ENCODE measurements around the gene DHX16.
"Not testable (repeated sequence)": the region's sequence is repeated elsewhere in the genome, so short reads cannot be mapped to it uniquely, and the experiment has no call there.

Gene DHX16

DNA sequence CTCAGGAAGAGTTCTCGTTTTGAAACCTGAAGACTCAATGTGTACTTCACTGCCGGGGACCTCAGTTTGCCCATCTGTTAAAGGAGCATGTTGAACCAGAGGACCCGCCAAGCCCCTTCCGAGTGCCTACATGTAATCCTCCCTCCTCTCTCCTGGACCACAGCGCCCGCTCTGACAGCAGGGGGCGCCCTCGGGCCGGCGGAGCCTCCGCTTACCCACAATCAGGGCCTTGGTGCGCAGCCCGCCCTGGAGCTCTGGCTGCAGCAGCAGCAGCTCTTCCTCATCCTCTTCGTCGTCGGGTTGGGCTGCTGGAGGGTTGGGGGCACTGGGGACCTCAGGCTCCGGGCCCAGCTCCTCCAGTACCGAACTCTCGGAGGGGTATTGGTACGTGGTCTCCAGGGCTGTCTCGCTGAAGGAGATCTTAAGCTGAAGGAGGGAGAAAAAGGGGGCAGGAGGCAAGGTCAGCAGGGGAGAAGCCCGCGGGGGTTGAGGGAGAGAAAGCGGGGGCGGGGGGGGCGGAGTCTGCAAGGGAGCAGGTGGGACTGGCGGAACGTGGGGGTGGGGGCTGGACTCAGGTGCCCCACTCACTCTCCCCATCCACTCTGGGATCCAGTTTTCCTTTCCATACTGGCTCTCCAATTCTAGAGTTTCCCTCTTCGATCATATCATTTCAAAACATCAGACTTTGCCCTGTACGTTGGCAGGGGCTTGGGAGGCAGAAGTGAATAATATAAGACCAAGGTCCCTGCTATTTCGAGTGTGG is 6.3 kb upstream of the DHX16 start:
- DNase-seq (ENCODE audit: low read depth), result peak; percentile 88

GRCh38 chr6:30676660-30677285 is 4.0 kb upstream of the DHX16 start:
- no peak for DNase-seq (ENCODE audit: low read depth)

DNA sequence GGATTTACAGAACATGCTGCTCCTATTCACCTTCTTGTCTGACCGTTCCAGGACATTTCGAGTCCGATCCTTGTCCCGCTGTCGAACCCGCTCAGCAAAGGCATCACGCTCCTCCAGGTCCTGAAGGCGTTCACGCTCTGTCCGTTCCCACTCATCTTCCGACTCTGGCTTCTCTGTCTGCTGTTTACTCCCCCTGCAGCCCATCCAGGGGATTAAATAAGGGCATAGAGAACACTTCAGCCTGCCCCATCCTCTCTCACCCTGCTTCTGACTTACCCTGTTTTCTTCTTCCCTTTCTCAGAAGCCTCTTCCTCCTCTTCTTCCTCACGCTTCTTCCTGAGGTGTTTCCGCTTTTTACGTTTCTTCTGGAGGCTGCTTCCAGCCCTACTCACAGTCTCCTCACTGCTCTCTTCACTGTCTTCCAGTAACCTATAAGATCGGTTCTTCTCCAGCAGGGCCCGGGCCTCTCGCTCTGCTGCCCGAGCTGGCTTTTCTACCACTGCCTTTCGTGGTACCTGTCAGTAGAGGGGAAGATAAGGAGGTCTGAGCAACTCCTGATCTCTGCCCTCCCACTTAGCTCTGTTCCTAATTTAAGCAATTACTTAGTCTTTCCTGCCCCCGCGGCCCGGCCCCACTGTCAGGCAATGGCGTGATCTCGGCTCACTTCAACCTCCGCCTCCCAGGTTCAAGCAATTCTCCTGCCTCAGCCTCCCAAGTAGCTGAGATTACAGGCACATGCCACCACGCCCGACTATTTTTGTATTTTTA is 1.9 kb downstream of the DHX16 start:
- no peak for DNase-seq (ENCODE audit: low read depth)

DNA sequence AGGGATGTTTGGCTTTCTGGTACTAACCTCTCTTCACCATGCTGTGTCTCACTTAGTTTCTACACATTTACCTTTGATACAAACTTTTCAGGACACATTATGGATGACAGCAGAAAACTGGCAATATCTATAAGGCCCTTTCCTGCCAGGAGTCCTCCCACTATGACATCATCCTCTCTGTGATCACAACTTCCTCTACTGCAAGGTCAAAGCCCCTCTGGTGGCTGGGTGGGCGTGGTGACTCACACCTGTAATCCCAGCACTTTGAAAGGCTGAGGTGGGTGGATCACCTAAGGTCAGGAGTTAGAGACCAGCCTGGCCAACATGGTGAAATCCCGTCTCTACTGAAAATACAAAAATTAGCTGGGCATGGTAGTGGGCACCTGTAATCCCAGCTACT is 6.5 kb downstream of the DHX16 start:
- not testable (repeated sequence) for DNase-seq (ENCODE audit: low read depth)

- no peak for DNase-seq (ENCODE audit: low read depth)
Measured at GRCh38 chr6:30664994-30665767, 7.6 kb downstream of the DHX16 start.

GRCh38 chr6:30657922-30658321 is 14.9 kb downstream of the DHX16 start:
- DNase-seq (ENCODE audit: low read depth), result not testable (repeated sequence)

DNA sequence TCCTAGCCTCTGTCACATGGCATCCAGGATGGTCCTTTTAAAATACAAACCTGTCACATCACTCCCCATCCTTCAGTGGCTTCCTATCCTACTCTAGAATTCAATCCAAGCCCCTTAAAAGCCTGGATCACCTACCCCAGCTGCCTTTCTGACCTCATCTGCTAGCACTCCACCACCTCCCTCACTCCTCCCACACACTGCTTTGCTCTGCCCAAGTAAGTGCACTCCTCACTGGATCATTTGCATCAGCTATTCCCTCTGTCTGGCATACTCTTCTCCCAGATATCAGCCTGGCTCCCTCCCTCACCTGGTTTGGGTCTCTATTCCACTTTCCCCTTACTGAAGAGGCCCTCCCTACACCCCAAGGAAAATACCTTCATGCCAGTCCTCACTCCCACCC is 15.4 kb downstream of the DHX16 start:
- no peak for DNase-seq (ENCODE audit: low read depth)

DNA sequence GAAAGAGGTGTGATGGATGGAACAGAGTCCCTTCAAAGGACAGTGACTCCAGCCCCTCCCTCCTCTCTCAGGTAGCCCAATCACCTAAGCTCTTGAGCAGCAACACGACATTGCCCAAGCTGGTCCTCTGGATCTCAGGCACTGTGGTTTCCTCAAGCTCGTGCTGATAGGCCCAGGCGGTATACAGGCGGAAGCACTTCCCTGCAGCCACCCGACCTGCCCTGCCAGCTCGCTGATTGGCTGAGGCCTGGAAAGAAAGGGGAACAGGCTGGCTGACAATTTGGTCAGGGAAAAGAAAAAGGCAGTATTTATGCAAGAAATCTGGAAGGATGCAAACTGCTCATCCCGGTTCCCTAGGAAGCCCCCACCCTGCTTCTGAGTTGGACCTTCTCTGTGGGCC is 16.3 kb downstream of the DHX16 start:
- DNase-seq (ENCODE audit: low read depth), result no peak

DNA sequence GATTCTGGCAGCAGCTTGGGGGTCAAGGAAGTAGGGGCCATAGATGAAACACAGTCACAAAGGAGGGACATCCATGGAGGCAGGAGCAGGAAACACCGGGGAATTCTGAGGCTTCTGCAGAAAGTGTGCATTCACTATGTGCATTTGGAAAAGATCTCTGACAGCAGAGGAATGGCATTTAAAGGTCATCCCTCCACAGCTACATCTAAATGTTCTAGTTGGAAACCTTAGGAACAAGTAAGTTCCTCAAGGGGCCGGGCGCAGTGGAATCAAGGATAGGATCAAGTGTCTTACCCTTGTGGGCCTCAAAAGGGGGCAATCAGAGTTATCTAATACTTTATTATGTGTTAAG is 17.1 kb downstream of the DHX16 start:
- no peak for DNase-seq (ENCODE audit: low read depth)

- DNase-seq (ENCODE audit: low read depth), result no peak
Measured at GRCh38 chr6:30654798-30655742, 17.7 kb downstream of the DHX16 start.

DNA sequence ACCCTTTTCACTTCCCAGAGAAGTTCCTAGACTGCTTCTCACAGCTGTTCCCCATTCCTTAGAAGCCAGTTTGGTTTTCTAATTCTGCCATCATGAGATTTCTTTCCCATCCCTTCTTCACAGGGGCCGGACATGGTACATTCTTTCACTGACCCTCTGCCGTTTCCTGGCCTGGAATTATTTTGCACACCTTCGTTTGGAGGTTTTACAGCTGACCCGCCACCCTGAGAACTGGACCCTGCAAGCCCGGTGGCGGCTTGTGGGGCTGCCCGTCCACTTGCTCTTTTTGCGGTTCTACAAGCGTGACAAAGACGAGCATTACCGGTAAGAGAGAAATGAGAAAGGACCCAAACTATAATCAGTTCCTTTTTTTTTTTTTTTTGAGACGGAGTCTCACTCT is 21.7 kb downstream of the DHX16 start:
- no peak for DNase-seq (ENCODE audit: low read depth)

DNA sequence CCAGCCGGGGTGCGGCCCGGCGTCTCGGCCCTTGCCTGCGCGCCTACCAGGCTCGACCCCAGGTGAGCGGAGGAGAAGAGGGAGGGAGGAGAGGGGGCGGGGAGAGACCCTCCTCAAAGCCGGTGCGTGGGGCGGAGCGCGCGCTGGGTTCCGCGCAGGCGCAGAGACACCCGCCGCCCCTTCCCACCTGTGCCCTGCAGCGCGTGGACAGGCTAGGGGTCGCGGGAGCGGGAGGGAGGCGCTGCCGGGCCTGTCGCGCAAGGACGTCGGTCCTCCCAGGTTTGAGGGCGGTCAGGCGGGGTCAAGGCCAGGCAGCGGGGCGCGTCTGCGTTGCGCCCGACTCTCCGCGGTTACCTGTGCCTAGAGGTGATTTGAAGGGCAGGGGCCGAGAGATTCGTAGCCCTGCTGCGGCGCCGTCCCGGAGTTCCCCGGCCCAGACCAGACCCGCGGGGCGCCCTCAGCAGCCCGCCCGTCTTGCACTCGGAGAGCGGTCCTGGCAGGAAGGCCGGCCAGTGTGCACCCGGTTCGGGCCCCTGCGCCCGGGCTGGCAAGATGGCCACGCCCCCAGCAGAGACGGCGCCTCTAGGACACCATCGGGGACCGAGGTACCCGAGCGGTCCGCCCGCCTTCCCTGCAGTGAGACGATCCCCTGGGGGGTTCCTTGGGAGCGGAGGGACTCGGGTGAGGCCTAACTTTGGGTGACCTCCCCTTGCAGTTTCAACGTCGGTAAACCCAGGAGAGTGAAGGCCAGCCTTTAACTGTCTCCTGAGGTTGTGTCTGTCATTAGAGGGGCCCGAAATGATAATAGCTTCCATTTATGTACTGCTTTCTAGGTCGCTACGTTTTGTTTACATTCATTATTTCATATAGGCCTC is 25.3 kb downstream of the DHX16 start:
- peak; percentile 52 for DNase-seq (ENCODE audit: low read depth)

DNA sequence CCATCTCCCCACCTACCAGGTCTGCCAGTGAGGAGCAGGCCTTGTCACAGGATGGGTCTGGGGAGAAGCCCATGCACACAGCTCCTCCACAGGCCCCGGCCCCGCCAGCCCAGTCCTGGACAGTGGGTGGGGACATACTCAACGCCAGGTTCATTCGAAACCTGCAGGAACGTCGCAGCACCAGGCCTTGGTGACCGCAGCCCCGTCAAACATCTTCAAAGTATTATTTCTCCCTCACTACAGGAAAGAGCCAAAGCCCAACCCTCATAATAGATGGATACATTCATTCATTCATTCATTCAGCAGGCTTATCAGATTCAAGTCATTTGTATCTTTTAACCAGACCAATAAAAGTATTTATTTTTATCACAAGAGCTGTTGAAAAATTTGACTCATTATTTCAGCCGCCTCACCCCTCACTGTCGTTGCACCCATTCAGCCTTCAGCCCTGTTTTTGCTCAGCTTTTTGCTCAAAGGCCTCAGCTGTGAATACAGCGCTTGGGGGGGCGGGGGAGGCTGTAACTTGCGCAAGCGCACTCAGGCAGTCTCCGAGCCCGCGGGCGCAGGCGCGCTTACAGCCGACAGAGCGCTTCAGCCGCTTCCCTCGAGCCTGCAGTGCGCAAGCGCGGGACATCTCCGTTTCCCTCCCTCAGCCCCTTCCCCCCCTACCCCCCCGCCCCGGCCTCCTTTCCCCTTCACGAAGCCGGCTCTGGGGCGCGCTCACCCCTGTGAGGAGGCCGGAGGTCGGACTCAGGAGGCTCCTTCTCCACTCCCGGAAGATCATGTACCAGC is 26.2 kb downstream of the DHX16 start, which contains the start of gene C6orf136:
Gene C6orf136, plus strand, starts transcription at position 684 of the 792 bp plus-strand sequence. Its CDS starts 99 bp downstream, at position 783.
- DNase-seq (ENCODE audit: low read depth), result peak; percentile 77

GRCh38 chr6:30645989-30646388 is 26.8 kb downstream of the DHX16 start:
- DNase-seq (ENCODE audit: low read depth), result no peak

DNA sequence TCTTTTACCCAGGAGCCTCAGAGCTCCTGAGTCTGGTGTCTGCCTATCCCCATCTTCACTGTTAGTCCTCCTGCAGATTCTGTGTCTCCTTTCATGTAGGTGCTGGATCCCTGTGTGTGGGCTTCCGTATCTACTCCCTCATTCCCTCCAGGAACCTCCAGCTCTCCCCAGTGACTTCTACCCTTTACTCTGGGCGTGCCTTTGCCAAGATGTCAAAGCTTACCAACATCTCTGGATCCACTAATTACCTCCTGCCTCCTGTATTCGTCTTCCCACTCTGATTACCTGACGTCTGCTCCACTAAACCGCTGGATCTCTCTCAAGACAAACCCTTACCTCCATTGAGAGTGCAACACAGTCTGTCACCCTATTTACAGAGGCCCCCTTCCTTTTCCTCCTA is 28.0 kb downstream of the DHX16 start:
- DNase-seq (ENCODE audit: low read depth), result no peak

- DNase-seq (ENCODE audit: low read depth), result no peak
Measured at GRCh38 chr6:30643656-30644055, 29.1 kb downstream of the DHX16 start.

- DNase-seq (ENCODE audit: low read depth), result no peak
Measured at GRCh38 chr6:30641048-30641447, 31.8 kb downstream of the DHX16 start.

GRCh38 chr6:30640481-30640880 is 32.3 kb downstream of the DHX16 start:
- no peak for DNase-seq (ENCODE audit: low read depth)

DNA sequence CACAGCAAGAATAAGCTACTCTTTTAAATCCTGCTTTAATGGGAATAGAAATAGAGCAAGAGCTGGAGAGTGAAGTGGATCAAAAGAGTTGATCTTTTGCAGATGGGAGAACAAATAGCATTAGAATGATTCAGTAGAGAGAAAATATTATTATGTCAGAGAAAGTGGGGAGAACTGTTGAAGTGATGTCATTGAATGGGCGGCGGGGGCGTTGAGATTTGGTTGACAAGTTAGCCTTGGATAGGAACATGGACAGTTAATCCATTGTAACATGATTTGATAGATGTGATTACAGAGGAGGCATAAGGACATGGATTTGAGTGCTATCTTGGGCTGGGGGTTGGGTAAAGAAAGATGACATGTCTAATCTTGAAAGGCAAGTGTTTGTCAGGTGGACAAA is 37.0 kb downstream of the DHX16 start:
- DNase-seq (ENCODE audit: low read depth), result no peak

Data from stimulated activated CD8-positive, alpha-beta memory T cell treated with anti-CD3 and anti-CD28 coated beads, Interleukin-15, amount 100 ng/mL, for 24 hours (primary cell).